ENCODE measurements around the gene KDM5A.

Gene KDM5A

GRCh38 chr12:400828-401227 is 11.7 kb upstream of the KDM5A start:
- peak overlapping the region; percentile 75 for H3K9ac ChIP-seq (ENCODE audit: low read length)
- H3F3A ChIP-seq (ENCODE audit: insufficient read depth), result no peaks in the 10 kb centered on the region
- no peaks in the 10 kb centered on the region for H3K9me2 ChIP-seq (replicated peaks; ENCODE audit: insufficient read depth, low read length)
- H3K27me3 ChIP-seq (ENCODE audit: low read length), result no peaks in the 10 kb centered on the region
- H3K79me2 ChIP-seq (ENCODE audit: insufficient read depth, low read length), result peaks cover 17% of the 10 kb centered on the region; the same call in 1 of the 2 replicates
- no peak for TF ChIP-seq CTCF (IDR thresholded peaks at IDR 0.05; ENCODE audit: insufficient read depth, low read length, poor library complexity, severe bottlenecking)
- TF ChIP-seq EZH2phosphoT487 (conservative IDR thresholded peaks at IDR 0.05; ENCODE audit: low read length), result no peak
- H3K4me2 ChIP-seq (ENCODE audit: low read depth, low read length, poor library complexity, severe bottlenecking), result peak overlapping the region; percentile 62
- H4K20me1 ChIP-seq (ENCODE audit: low read depth, low read length), result no peaks in the 10 kb centered on the region
- peak overlapping the region; percentile 54 for H2AFZ ChIP-seq (ENCODE audit: low read depth, low read length, severe bottlenecking)
- H3K27ac ChIP-seq (ENCODE audit: low read depth, low read length), result no peak overlapping the region
- no peaks in the 10 kb centered on the region for H3K9me3 ChIP-seq (ENCODE audit: insufficient read depth, low read length)
- H3K36me3 ChIP-seq (ENCODE audit: low read length), result no peaks in the 10 kb centered on the region
- peak overlapping the region; percentile 42 for H3K4me3 ChIP-seq (ENCODE audit: insufficient read depth, low read length, poor library complexity, severe bottlenecking)

GRCh38 chr12:388541-389141 is 479 bp downstream of the KDM5A start:
- peak overlapping the region; percentile 85 for H3K9ac ChIP-seq (ENCODE audit: low read length)
- peaks cover 21% of the 10 kb centered on the region; the same call in 1 of the 2 replicates for H3K36me3 ChIP-seq (ENCODE audit: low read length)
- H3K27ac ChIP-seq (ENCODE audit: low read depth, low read length), result peak overlapping the region; percentile 87
- TF ChIP-seq CTCF (IDR thresholded peaks at IDR 0.05; ENCODE audit: insufficient read depth, low read length, poor library complexity, severe bottlenecking) (no peak), EZH2phosphoT487 (conservative IDR thresholded peaks at IDR 0.05; ENCODE audit: low read length) (no peak)
- H3K9me2 ChIP-seq (replicated peaks; ENCODE audit: insufficient read depth, low read length), result no peaks in the 10 kb centered on the region
- H3K4me3 ChIP-seq (ENCODE audit: insufficient read depth, low read length, poor library complexity, severe bottlenecking), result peak overlapping the region; percentile 90
- no peaks in the 10 kb centered on the region for H3K27me3 ChIP-seq (ENCODE audit: low read length)
- H4K20me1 ChIP-seq (ENCODE audit: low read depth, low read length), result peaks cover 9% of the 10 kb centered on the region; the same call in 1 of the 2 replicates
- H3K9me3 ChIP-seq (ENCODE audit: insufficient read depth, low read length), result no peaks in the 10 kb centered on the region
- H3F3A ChIP-seq (ENCODE audit: insufficient read depth), result peaks cover 14% of the 10 kb centered on the region; the same call in 1 of the 2 replicates
- peak overlapping the region; percentile 96 for H3K4me2 ChIP-seq (ENCODE audit: low read depth, low read length, poor library complexity, severe bottlenecking)
- H3K79me2 ChIP-seq (ENCODE audit: insufficient read depth, low read length), result peaks cover 54% of the 10 kb centered on the region
- H2AFZ ChIP-seq (ENCODE audit: low read depth, low read length, severe bottlenecking), result peak overlapping the region; percentile 60

GRCh38 chr12:388012-388411 is 1.1 kb downstream of the KDM5A start:
- Histone ChIP-seq H4K20me1 (ENCODE audit: low read depth, low read length) (peaks cover 9% of the 10 kb centered on the region; the same call in 1 of the 2 replicates), H3K36me3 (ENCODE audit: low read length) (peaks cover 22% of the 10 kb centered on the region; the same call in 1 of the 2 replicates), H3K9me3 (ENCODE audit: insufficient read depth, low read length) (no peaks in the 10 kb centered on the region), H3K79me2 (ENCODE audit: insufficient read depth, low read length) (peaks cover 55% of the 10 kb centered on the region), H3F3A (ENCODE audit: insufficient read depth) (peaks cover 14% of the 10 kb centered on the region; the same call in 1 of the 2 replicates), H2AFZ (ENCODE audit: low read depth, low read length, severe bottlenecking) (no peak overlapping the region), H3K27me3 (ENCODE audit: low read length) (no peaks in the 10 kb centered on the region), H3K4me2 (ENCODE audit: low read depth, low read length, poor library complexity, severe bottlenecking) (peak overlapping the region; percentile 96), H3K4me3 (ENCODE audit: insufficient read depth, low read length, poor library complexity, severe bottlenecking) (peak overlapping the region; percentile 90), H3K27ac (ENCODE audit: low read depth, low read length) (peak overlapping the region; percentile 87), H3K9me2 (replicated peaks; ENCODE audit: insufficient read depth, low read length) (no peaks in the 10 kb centered on the region), H3K9ac (ENCODE audit: low read length) (peak overlapping the region; percentile 85)
- no peak for TF ChIP-seq CTCF (IDR thresholded peaks at IDR 0.05; ENCODE audit: insufficient read depth, low read length, poor library complexity, severe bottlenecking)
- no peak for TF ChIP-seq EZH2phosphoT487 (conservative IDR thresholded peaks at IDR 0.05; ENCODE audit: low read length)

Data from SU-DHL-6 (cell line).